B cell (primary cell): ENCODE measurements around the gene PRPF39. TPM values are rescaled to one million over a fixed set of nuclear protein-coding genes. Genes with fewer than 3 reads are reported as not detected.

ENCODE experiments used
- ATAC-seq: fragments of 200-7000 bp; cut with Tn5 transposase; one replicate; pipeline ENCODE4 v1.10.0; 2021; ENCODE audit warnings: low read depth, mild to moderate bottlenecking, moderate number of reproducible peaks, moderate library complexity
- CTCF ChIA-PET: fragments of 350-600 bp; sonication (Branson Sonifier 250); formaldehyde crosslinking; loops from one replicate; lab custom pipeline; 2021; ENCODE audit warnings: antibody characterized with exemption, inconsistent platforms; lab: Charles Lee
- POLR2A ChIA-PET: fragments of 350-600 bp; sonication (Branson Sonifier 250); formaldehyde crosslinking; loops from one replicate; lab custom pipeline; 2021; ENCODE audit warnings: antibody characterized with exemption; lab: Charles Lee
- DNase-seq: peaks from one replicate; pipeline ENCODE4 v3.0.0; 2013
- H2AFZ ChIP-seq: 2 replicates; pipeline ENCODE4 v1.6.1; 2012; ENCODE audit warnings: mild to moderate bottlenecking, low read depth, low read length; ENCODE audit not compliant: insufficient read depth, poor library complexity, severe bottlenecking
- H3K27ac ChIP-seq, 2 donors: 1 replicate in 1 of 2; 2 replicates in 1 of 2; pipeline ENCODE4 v1.5.1; 2012 to 2013; ENCODE audit warnings: low read length in 2 of 2, mild to moderate bottlenecking in 2 of 2, moderate library complexity in 1 of 2
- H3K27me3 ChIP-seq, 4 experiments: fragments of 200-600 bp in 1 of 4; sonication (generic) in 1 of 4; replicated peaks in 1 of 4; 1 replicate in 2 of 4; 2 replicates in 2 of 4; pipeline versions ENCODE4 v1.6.1 to v1.7.0; 2013 to 2016; ENCODE audit warnings: low read length in 3 of 4, mild to moderate bottlenecking in 2 of 4, mixed read lengths in 1 of 4, moderate library complexity in 1 of 4; ENCODE audit not compliant: insufficient read depth in 4 of 4, control insufficient read depth in 3 of 4; ENCODE audit errors: control extremely low read depth in 1 of 4
- H3K36me3 ChIP-seq, 2 experiments: replicated peaks in 1 of 2; 1 replicate in 1 of 2; 2 replicates in 1 of 2; pipeline versions ENCODE4 v1.6.1 to v1.7.1; 2013; ENCODE audit warnings: low read length in 1 of 2; ENCODE audit not compliant: insufficient read depth in 2 of 2, control insufficient read depth in 1 of 2; ENCODE audit errors: control extremely low read depth in 1 of 2, extremely low read depth in 1 of 2
- H3K4me1 ChIP-seq, 2 donors: fragments of 200-600 bp in 1 of 2; sonication (generic) in 1 of 2; 1 replicate in 1 of 2; 2 replicates in 1 of 2; pipeline versions ENCODE4 v1.5.1 to v1.6.1; 2013 to 2017; ENCODE audit warnings: low read length in 2 of 2; ENCODE audit not compliant: control insufficient read depth in 2 of 2, insufficient read depth in 2 of 2
- H3K4me2 ChIP-seq: replicated peaks from 2 replicates; pipeline ENCODE3; 2012; ENCODE audit warnings: mild to moderate bottlenecking, low read depth, low read length; ENCODE audit not compliant: poor library complexity, severe bottlenecking
- H3K4me3 ChIP-seq, 5 experiments: fragments of 200-600 bp in 1 of 5; sonication (generic) in 1 of 5; 1 replicate in 3 of 5; 2 replicates in 2 of 5; pipeline versions ENCODE4 v1.5.1 to v1.7.0; 2011 to 2016; ENCODE audit warnings: low read length in 4 of 5, mild to moderate bottlenecking in 4 of 5, low read depth in 2 of 5, control low read depth in 1 of 5, moderate library complexity in 1 of 5; ENCODE audit not compliant: insufficient read depth in 1 of 5; ENCODE audit errors: control extremely low read depth in 1 of 5, extremely low read depth in 1 of 5
- H3K79me2 ChIP-seq: fragments of 200-600 bp; sonication (generic); one replicate; pipeline ENCODE4 v1.6.0; 2016; ENCODE audit warnings: low read length; ENCODE audit not compliant: control insufficient read depth, insufficient read depth
- H3K9ac ChIP-seq: fragments of 200-600 bp; sonication (generic); 2 replicates; pipeline ENCODE4 v1.6.1; 2017; ENCODE audit warnings: mild to moderate bottlenecking, low read length, moderate library complexity
- H3K9me3 ChIP-seq, 3 donors: one replicate each; pipeline versions ENCODE4 v1.6.1 to v1.7.1; 2013; ENCODE audit warnings: low read length in 2 of 3; ENCODE audit not compliant: control insufficient read depth in 2 of 3, insufficient read depth in 1 of 3; ENCODE audit errors: control extremely low read depth in 1 of 3
- H4K20me1 ChIP-seq: 2 replicates; pipeline ENCODE4 v1.6.0; 2012; ENCODE audit warnings: mild to moderate bottlenecking, low read length; ENCODE audit not compliant: insufficient read depth, control insufficient read depth, poor library complexity, severe bottlenecking
- H3K27ac Mint-ChIP-seq: one replicate; pipeline ENCODE4 v1.8.0; 2021; ENCODE audit warnings: mixed read lengths
- H3K27me3 Mint-ChIP-seq: one replicate; pipeline ENCODE4 v1.8.0; 2021; ENCODE audit warnings: mixed read lengths
- H3K4me1 Mint-ChIP-seq: one replicate; pipeline ENCODE4 v1.8.0; 2021; ENCODE audit warnings: mixed read lengths
- H3K4me3 Mint-ChIP-seq: one replicate; pipeline ENCODE4 v1.8.0; 2021; ENCODE audit warnings: mixed read lengths
- H3K9me3 Mint-ChIP-seq: one replicate; pipeline ENCODE4 v1.8.0; 2022; ENCODE audit warnings: mixed read lengths; ENCODE audit not compliant: insufficient read depth
- EZH2 ChIP-seq: IDR thresholded peaks from 2 replicates; pipeline ENCODE4 v1.6.1; 2012; ENCODE audit warnings: borderline replicate concordance, low read depth, mild to moderate bottlenecking, moderate library complexity, low read length; ENCODE audit not compliant: insufficient read depth, poor library complexity, severe bottlenecking
- WGBS: methylation state at CpG from one replicate; pipeline ENCODE4 v1.1.5; 2013; ENCODE audit warnings: missing lambda C conversion rate; ENCODE audit not compliant: insufficient coverage; 5-methylcytosine and 5-hydroxymethylcytosine counted together
- intact Hi-C: fragments of 100-400 bp; cut with micrococcal nuclease; formaldehyde crosslinking; loops from one replicate; pipeline ENCODE4 v1.10.0; 2022
- polyA plus RNA-seq: library from polyadenylated mRNA; depleted of rRNA; stranded (reverse); fragments of >200 nt; gene quantifications from 2 replicates; pipeline ENCODE4 v1.2.3, GENCODE V29; 2012
- total RNA-seq, 2 donors: library from RNA; stranded (reverse); fragments of 120-200 nt in 1 of 2; gene quantifications; 1 replicate in 1 of 2; 2 replicates in 1 of 2; pipeline versions ENCODE4 v1.2.3 to v1.2.4, GENCODE V29; 2013 to 2022
- TF ChIP-seq, protein P1 (sequence below): fragments of 200-600 bp; IDR thresholded peaks from one replicate; pipeline ENCODE4 v1.8.0; 2022; ENCODE audit warnings: antibody characterized with exemption, mild to moderate bottlenecking

PRPF39 gene
- total and polyA plus RNA-seq, 2 donors (not counting 1 experiment from before 2014, with no cell fraction given), result 64.8 to 72.7 TPM

GRCh38 chr14:45120096-45120495 is 36.2 kb downstream of the PRPF39 start:
- Histone ChIP-seq H3K4me3 (no peak overlapping the region), H4K20me1 (no peaks in the 10 kb centered on the region), H3K9me3 (no peaks in the 10 kb centered on the region), H3K27me3 (no peaks in the 10 kb centered on the region), H3K79me2 (no peaks in the 10 kb centered on the region), H3K9ac (no peak overlapping the region), H2AFZ (no peak overlapping the region), H3K4me1 (no peaks in the 10 kb centered on the region), H3K36me3 (peaks cover 14 to 37% of the 10 kb centered on the region in 2 experiments), H3K4me2 (no peak overlapping the region), H3K27ac (no peak overlapping the region)
- POLR2A ChIA-PET, result no interaction called here
- no peak for TF ChIP-seq EZH2
- TF ChIP-seq, protein P1, sequence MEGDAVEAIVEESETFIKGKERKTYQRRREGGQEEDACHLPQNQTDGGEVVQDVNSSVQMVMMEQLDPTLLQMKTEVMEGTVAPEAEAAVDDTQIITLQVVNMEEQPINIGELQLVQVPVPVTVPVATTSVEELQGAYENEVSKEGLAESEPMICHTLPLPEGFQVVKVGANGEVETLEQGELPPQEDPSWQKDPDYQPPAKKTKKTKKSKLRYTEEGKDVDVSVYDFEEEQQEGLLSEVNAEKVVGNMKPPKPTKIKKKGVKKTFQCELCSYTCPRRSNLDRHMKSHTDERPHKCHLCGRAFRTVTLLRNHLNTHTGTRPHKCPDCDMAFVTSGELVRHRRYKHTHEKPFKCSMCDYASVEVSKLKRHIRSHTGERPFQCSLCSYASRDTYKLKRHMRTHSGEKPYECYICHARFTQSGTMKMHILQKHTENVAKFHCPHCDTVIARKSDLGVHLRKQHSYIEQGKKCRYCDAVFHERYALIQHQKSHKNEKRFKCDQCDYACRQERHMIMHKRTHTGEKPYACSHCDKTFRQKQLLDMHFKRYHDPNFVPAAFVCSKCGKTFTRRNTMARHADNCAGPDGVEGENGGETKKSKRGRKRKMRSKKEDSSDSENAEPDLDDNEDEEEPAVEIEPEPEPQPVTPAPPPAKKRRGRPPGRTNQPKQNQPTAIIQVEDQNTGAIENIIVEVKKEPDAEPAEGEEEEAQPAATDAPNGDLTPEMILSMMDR, result no peak
- Mint-ChIP-seq H3K4me1 (no peaks in the 10 kb centered on the region), H3K27ac (no peak overlapping the region), H3K9me3 (peaks cover 2% of the 10 kb centered on the region), H3K27me3 (no peaks in the 10 kb centered on the region), H3K4me3 (no peak overlapping the region)
- CTCF ChIA-PET, result no interaction called here
- WGBS, result no CpG with 5 or more reads among the region's 1 CpG
- no peak for ATAC-seq
- no peak for DNase-seq
- intact Hi-C loops, result no loop called here

DNA sequence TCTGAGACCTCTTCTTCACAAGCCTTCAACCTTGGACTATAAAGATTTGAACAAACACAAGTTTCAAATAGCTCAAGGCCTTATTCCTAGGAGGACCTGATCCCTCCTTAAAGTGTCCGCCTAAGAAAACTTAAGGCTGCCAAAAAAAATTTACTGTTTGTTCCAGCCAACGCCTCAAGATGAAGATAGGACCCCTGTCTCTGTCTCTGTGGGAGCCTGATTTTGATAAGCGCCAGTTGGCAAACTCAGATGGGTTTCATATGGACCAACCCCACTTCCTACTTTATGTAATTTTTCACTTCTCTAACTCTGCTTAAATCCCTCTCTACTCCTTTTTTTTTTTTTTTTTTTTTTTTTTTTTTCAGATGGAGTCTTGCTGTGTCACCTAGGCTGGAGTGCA is 39.4 kb downstream of the PRPF39 start:
- peaks cover 12 to 29% of the 10 kb centered on the region in 2 experiments for H3K36me3 ChIP-seq
- H4K20me1 ChIP-seq, result no peaks in the 10 kb centered on the region
- H3K79me2 ChIP-seq, result peaks cover 3% of the 10 kb centered on the region
- no peaks in the 10 kb centered on the region for H3K9me3 ChIP-seq
- H3K4me1 ChIP-seq, result no peaks in the 10 kb centered on the region
- H3K4me3 ChIP-seq, result no peak overlapping the region
- DNase-seq, result no peak
- intact Hi-C loops, result no loop called here
- no peaks in the 10 kb centered on the region for H3K27me3 ChIP-seq
- Mint-ChIP-seq H3K9me3 (peaks cover 2% of the 10 kb centered on the region), H3K4me3 (no peak overlapping the region), H3K4me1 (no peaks in the 10 kb centered on the region), H3K27me3 (no peaks in the 10 kb centered on the region), H3K27ac (no peak overlapping the region)
- WGBS, result 100% methylated on average over 3 of the region's 3 CpGs
- H3K4me2 ChIP-seq, result no peak overlapping the region
- no peak for ATAC-seq
- no peak overlapping the region for H2AFZ ChIP-seq
- TF ChIP-seq, protein P1, result no peak
- no peak for TF ChIP-seq EZH2
- H3K27ac ChIP-seq, result no peak overlapping the region
- ChIA-PET CTCF (no interaction called here), POLR2A (no interaction called here)
- no peak overlapping the region for H3K9ac ChIP-seq
